AG04450 (cell line): ENCODE measurements around the gene KRT17. TPM values are rescaled to one million over a fixed set of nuclear protein-coding genes. Genes with fewer than 3 reads are reported as not detected.
"Not testable (repeated sequence)": the region's sequence is repeated elsewhere in the genome, so short reads cannot be mapped to it uniquely, and the experiment has no call there.

Source experiments
- CTCF ChIA-PET: fragments of 300-600, 350-600 bp; formaldehyde crosslinking; extraction: SDS; loops from one replicate; lab custom pipeline; 2022; ENCODE audit warnings: antibody characterized with exemption, inconsistent platforms; lab: Charles Lee
- POLR2A ChIA-PET: fragments of 350-600 bp; formaldehyde crosslinking; extraction: SDS; loops from one replicate; lab custom pipeline; 2021; ENCODE audit warnings: antibody characterized with exemption, inconsistent platforms; lab: Yijun Ruan, JAX
- DNase-seq: peaks from one replicate; pipeline ENCODE4 v3.0.0-alpha.2; 2011; ENCODE audit warnings: low read depth, low spot score
- H3K27ac ChIP-seq: one replicate; pipeline ENCODE4 v1.5.1; 2012; ENCODE audit warnings: low read depth, low read length, control low read depth
- H3K27me3 ChIP-seq: one replicate; pipeline ENCODE4 v1.6.0; 2012; ENCODE audit warnings: low read length; ENCODE audit not compliant: control insufficient read depth, insufficient read depth
- H3K4me3 ChIP-seq: 2 replicates; pipeline ENCODE4 v1.5.1; 2011; ENCODE audit warnings: mild to moderate bottlenecking, low read depth, low read length, control low read depth
- H3K9me3 ChIP-seq: 2 replicates; pipeline ENCODE4 v1.5.1; 2012; ENCODE audit warnings: low read length; ENCODE audit not compliant: control insufficient read depth, insufficient read depth
- CTCF ChIP-seq: IDR thresholded peaks from 2 replicates; pipeline ENCODE4 v1.5.1; 2011; ENCODE audit warnings: low read depth, low read length, control low read depth, inconsistent platforms
- polyA plus RNA-seq: library from polyadenylated mRNA; depleted of rRNA; stranded (reverse); fragments of >200 nt; gene quantifications from 2 replicates; pipeline ENCODE4 v1.2.3, GENCODE V29; 2011

The KRT17 gene
- polyA plus RNA-seq, 1 experiment, result 2.8 TPM

- no peak for TF ChIP-seq CTCF
- CTCF ChIA-PET, result no interaction called here
- Histone ChIP-seq H3K27ac (no peak overlapping the region), H3K4me3 (no peak overlapping the region), H3K27me3 (peaks cover 9% of the 10 kb centered on the region), H3K9me3 (no peaks in the 10 kb centered on the region)
- DNase-seq, result no peak
- POLR2A ChIA-PET, result no interaction called here
These were observed 3.1 kb upstream of the KRT17 start for GRCh38 chr17:41627316-41628072.

GRCh38 chr17:41626914-41627295 lies 2.5 kb upstream of the KRT17 start:
- not testable (repeated sequence) for DNase-seq

GRCh38 chr17:41626028-41626913 lies 1.9 kb upstream of the KRT17 start:
- CTCF ChIA-PET, result interaction anchor here (1.0 kb wide), 1 partner anchor 22 kb away, joined by 3 read pairs; no protein-coding TSS in a partner anchor
- H3K4me3 ChIP-seq, H3K9me3 ChIP-seq, POLR2A ChIA-PET, H3K27me3 ChIP-seq, H3K27ac ChIP-seq, DNase-seq: not testable (repeated sequence)

More at GRCh38 chr17:41626914-41627295, 2.5 kb upstream of the KRT17 start:
- H3K4me3 ChIP-seq, H3K27ac ChIP-seq, H3K27me3 ChIP-seq, POLR2A ChIA-PET, H3K9me3 ChIP-seq: not testable (repeated sequence)
- CTCF ChIA-PET, result interaction anchor here (1.0 kb wide), 1 partner anchor 22 kb away, joined by 3 read pairs; no protein-coding TSS in a partner anchor

- H3K27me3 ChIP-seq, result peaks cover 7% of the 10 kb centered on the region
- ChIA-PET CTCF (interaction anchor here (1.0 kb wide), 1 partner anchor 23 kb away, joined by 3 read pairs; no protein-coding TSS in a partner anchor), POLR2A (no interaction called here)
- H3K27ac ChIP-seq, result no peak overlapping the region
- H3K4me3 ChIP-seq, result no peak overlapping the region
- TF ChIP-seq CTCF, result no peak
- DNase-seq, result no peak
- no peaks in the 10 kb centered on the region for H3K9me3 ChIP-seq
These were observed 1.2 kb upstream of the KRT17 start for GRCh38 chr17:41625602-41626001.

GRCh38 chr17:41623184-41623861 lies 1.1 kb downstream of the KRT17 start:
- H3K9me3 ChIP-seq, POLR2A ChIA-PET, H3K4me3 ChIP-seq, H3K27me3 ChIP-seq, DNase-seq, H3K27ac ChIP-seq: not testable (repeated sequence)
- CTCF ChIA-PET, result interaction anchor here (2.2 kb wide), 1 partner anchor 25 kb away, joined by 9 read pairs; no protein-coding TSS in a partner anchor

GRCh38 chr17:41622340-41623183 lies 1.8 kb downstream of the KRT17 start:
- H3K9me3 ChIP-seq, H3K4me3 ChIP-seq, H3K27ac ChIP-seq, H3K27me3 ChIP-seq, POLR2A ChIA-PET, DNase-seq: not testable (repeated sequence)
- CTCF ChIA-PET, result interaction anchor here (1.4 to 2.2 kb wide), 2 partner anchors 26 kb away, joined by 5 to 9 read pairs; no protein-coding TSS in a partner anchor
